Osteoblast (primary cell): Measurements from ENCODE around the gene HPS4. TPM values are rescaled to one million over a fixed set of nuclear protein-coding genes. Genes with fewer than 3 reads are reported as not detected.

Experiments used
- DNase-seq: peaks from one replicate; pipeline ENCODE4 v3.0.0; 2011; ENCODE audit warnings: low spot score, mixed read lengths; ENCODE audit not compliant: insufficient read length; ENCODE audit errors: missing footprints
- H2AFZ ChIP-seq: 2 replicates; pipeline ENCODE4 v1.6.0; 2011; ENCODE audit warnings: mild to moderate bottlenecking, low read length
- H3K27ac ChIP-seq: 2 replicates; pipeline ENCODE4 v1.5.1; 2011; ENCODE audit warnings: mild to moderate bottlenecking, low read depth, low read length, moderate library complexity
- H3K27me3 ChIP-seq: 2 replicates; pipeline ENCODE4 v1.6.0; 2012; ENCODE audit warnings: mild to moderate bottlenecking, control low read depth, inconsistent platforms, low read length, moderate library complexity; ENCODE audit not compliant: insufficient read depth
- H3K36me3 ChIP-seq: 2 replicates; pipeline ENCODE4 v1.5.1; 2011; ENCODE audit warnings: mild to moderate bottlenecking, low read length, control low read depth, moderate library complexity; ENCODE audit not compliant: insufficient read depth
- H3K4me1 ChIP-seq: 2 replicates; pipeline ENCODE4 v1.5.1; 2011; ENCODE audit warnings: mild to moderate bottlenecking, low read length, control low read depth, moderate library complexity; ENCODE audit not compliant: insufficient read depth
- H3K4me2 ChIP-seq: 2 replicates; pipeline ENCODE4 v1.6.0; 2011; ENCODE audit warnings: mild to moderate bottlenecking, low read length; ENCODE audit not compliant: insufficient read depth
- H3K4me3 ChIP-seq: fragments of 200-600 bp; sonication (generic); 3 replicates; pipeline ENCODE4 v1.5.1; 2012; ENCODE audit warnings: mild to moderate bottlenecking, low read length, inconsistent platforms; ENCODE audit not compliant: insufficient read depth
- H3K79me2 ChIP-seq: 2 replicates; pipeline ENCODE4 v1.6.0; 2012; ENCODE audit warnings: mild to moderate bottlenecking, low read length, control low read depth, inconsistent platforms; ENCODE audit not compliant: insufficient read depth
- H3K9me3 ChIP-seq: 2 replicates; pipeline ENCODE4 v1.5.1; 2011; ENCODE audit warnings: low read depth, low read length, control low read depth
- H4K20me1 ChIP-seq: 2 replicates; pipeline ENCODE4 v1.6.0; 2012; ENCODE audit warnings: mild to moderate bottlenecking, low read length, control low read depth; ENCODE audit not compliant: insufficient read depth
- CTCF ChIP-seq: IDR thresholded peaks from 2 replicates; pipeline ENCODE4 v1.5.1; 2011; ENCODE audit warnings: mild to moderate bottlenecking, low read depth, low read length, moderate library complexity; ENCODE audit errors: extremely low read depth
- total RNA-seq: library from RNA; depleted of rRNA; stranded (reverse); fragments of >200 nt; gene quantifications from 2 replicates; pipeline ENCODE4 v1.2.3, GENCODE V29; 2012

HPS4 gene
- total RNA-seq, 1 donor = 47.4 TPM

GRCh38 chr22:26484360-26484706 lies 750 bp upstream of the HPS4 start:
- peak overlapping the region; percentile 82 for H3K4me2 ChIP-seq
- H3K4me3 ChIP-seq = peak overlapping the region; percentile 93
- H3K27me3 ChIP-seq = no peaks in the 10 kb centered on the region
- H3K9me3 ChIP-seq = no peaks in the 10 kb centered on the region
- peak overlapping the region; percentile 92 for H3K27ac ChIP-seq
- peaks cover 59% of the 10 kb centered on the region for H3K79me2 ChIP-seq
- peaks cover 33% of the 10 kb centered on the region for H3K4me1 ChIP-seq
- H4K20me1 ChIP-seq = no peaks in the 10 kb centered on the region
- no peak for DNase-seq
- H2AFZ ChIP-seq = peak overlapping the region; percentile 78
- TF ChIP-seq CTCF = no peak
- H3K36me3 ChIP-seq = peaks cover 15% of the 10 kb centered on the region

- Histone ChIP-seq H3K4me1 (peaks cover 37% of the 10 kb centered on the region), H3K79me2 (peaks cover 68% of the 10 kb centered on the region), H3K9me3 (no peaks in the 10 kb centered on the region), H3K36me3 (peaks cover 2% of the 10 kb centered on the region), H4K20me1 (no peaks in the 10 kb centered on the region), H3K27ac (peak overlapping the region; percentile 92), H3K4me3 (peak overlapping the region; percentile 93), H2AFZ (peak overlapping the region; percentile 69), H3K4me2 (peak overlapping the region; percentile 89), H3K27me3 (no peaks in the 10 kb centered on the region)
- TF ChIP-seq CTCF = no peak
- no peak for DNase-seq
Observed at GRCh38 chr22:26483043-26483438, 542 bp downstream of the HPS4 start.

- Histone ChIP-seq H3K4me3 (no peak overlapping the region), H4K20me1 (no peaks in the 10 kb centered on the region)
- TF ChIP-seq CTCF = no peak
Observed at GRCh38 chr22:26482161-26482560, 1.4 kb downstream of the HPS4 start.

GRCh38 chr22:26481694-26482093 lies 1.9 kb downstream of the HPS4 start:
- Histone ChIP-seq H3K79me2 (peaks cover 74% of the 10 kb centered on the region), H3K27ac (no peak overlapping the region), H3K4me2 (no peak overlapping the region), H3K36me3 (no peaks in the 10 kb centered on the region), H3K27me3 (no peaks in the 10 kb centered on the region), H4K20me1 (no peaks in the 10 kb centered on the region), H3K4me1 (peaks cover 38% of the 10 kb centered on the region), H3K4me3 (no peak overlapping the region), H2AFZ (no peak overlapping the region), H3K9me3 (no peaks in the 10 kb centered on the region)
- no peak for DNase-seq
- no peak for TF ChIP-seq CTCF

More at GRCh38 chr22:26482161-26482560, 1.4 kb downstream of the HPS4 start:
- H3K4me2 ChIP-seq = peak overlapping the region; percentile 89
- no peaks in the 10 kb centered on the region for H3K27me3 ChIP-seq
- H3K9me3 ChIP-seq = no peaks in the 10 kb centered on the region
- H3K36me3 ChIP-seq = no peaks in the 10 kb centered on the region
- peak overlapping the region; percentile 92 for H3K27ac ChIP-seq
- H2AFZ ChIP-seq = no peak overlapping the region
- DNase-seq = no peak
- peaks cover 74% of the 10 kb centered on the region for H3K79me2 ChIP-seq
- H3K4me1 ChIP-seq = peaks cover 37% of the 10 kb centered on the region
